GM18873 (cell line): ENCODE results near the gene GUCY1A1.
A peak's percentile ranks its signal among the peaks of the same experiment; 100 is the strongest.
"Not testable (repeated sequence)": the region's sequence is repeated elsewhere in the genome, so short reads cannot be mapped to it uniquely, and the experiment has no call there.

Experiments used
- ATAC-seq: cut with Tn5 transposase; IDR thresholded peaks from one replicate; pipeline ENCODE4 v1.9.1; 2021; ENCODE audit warnings: mild to moderate bottlenecking, moderate library complexity, moderate number of reproducible peaks; ENCODE audit not compliant: unreplicated experiment, low FRiP score

The GUCY1A1 gene

GRCh38 chr4:155666344-155667221 lies at the start of gene GUCY1A1:
GUCY1A1 (plus strand) TSS chr4:155666848; CDS start chr4:155696868, 30,020 bp downstream.
- peak; percentile 39 for ATAC-seq

- ATAC-seq = no peak
Observed at GRCh38 chr4:155617296-155617695, 49.4 kb upstream of the GUCY1A1 start.

- ATAC-seq = no peak
Observed at GRCh38 chr4:155618183-155618838, 48.3 kb upstream of the GUCY1A1 start.

GRCh38 chr4:155620637-155621036 lies 46.0 kb upstream of the GUCY1A1 start:
- ATAC-seq = no peak

- peak; percentile 98 for ATAC-seq
Observed at GRCh38 chr4:155624478-155624877, 42.2 kb upstream of the GUCY1A1 start.

- no peak for ATAC-seq
Observed at GRCh38 chr4:155626561-155626960, 40.1 kb upstream of the GUCY1A1 start.

- no peak for ATAC-seq
Observed at GRCh38 chr4:155629183-155629825, 37.3 kb upstream of the GUCY1A1 start.

- ATAC-seq = no peak
Observed at GRCh38 chr4:155629956-155630355, 36.7 kb upstream of the GUCY1A1 start.

- ATAC-seq = no peak
Observed at GRCh38 chr4:155632310-155632840, 34.3 kb upstream of the GUCY1A1 start.

GRCh38 chr4:155638195-155638965 lies 28.3 kb upstream of the GUCY1A1 start:
- no peak for ATAC-seq

- peak; percentile 76 for ATAC-seq
Observed at GRCh38 chr4:155639704-155640523, 26.7 kb upstream of the GUCY1A1 start.

- ATAC-seq = no peak
Observed at GRCh38 chr4:155640751-155641150, 25.9 kb upstream of the GUCY1A1 start.

GRCh38 chr4:155643087-155643486 lies 23.6 kb upstream of the GUCY1A1 start:
- no peak for ATAC-seq

GRCh38 chr4:155646001-155646400 lies 20.6 kb upstream of the GUCY1A1 start:
- ATAC-seq = no peak

GRCh38 chr4:155650785-155651184 lies 15.9 kb upstream of the GUCY1A1 start:
- ATAC-seq = not testable (repeated sequence)

- ATAC-seq = no peak
Observed at GRCh38 chr4:155653052-155653451, 13.6 kb upstream of the GUCY1A1 start.

GRCh38 chr4:155656025-155656424 lies 10.6 kb upstream of the GUCY1A1 start:
- no peak for ATAC-seq

GRCh38 chr4:155657169-155657568 lies 9.5 kb upstream of the GUCY1A1 start:
- ATAC-seq = no peak

GRCh38 chr4:155657985-155658680 lies 8.5 kb upstream of the GUCY1A1 start:
- ATAC-seq = no peak
